Kasumi-1 (cell line): ENCODE data around the gene RALY.
A peak's percentile ranks its signal among the peaks of the same experiment; 100 is the strongest.

Experiments used
- DNase-seq, 2 experiments: peaks; one replicate each; lab custom pipeline; 2025; lab: John Stamatoyannopoulos, UW

The RALY gene

GRCh38 chr20:33993576-33994221 is at the start of gene RALY:
TSS of gene RALY (plus strand) at chr20:33993911. CDS start at chr20:34072075, 78,164 bp downstream.
- peak in 1 of 2 experiments; percentile 63 for DNase-seq

GRCh38 chr20:33944914-33945313 is 48.8 kb upstream of the RALY start:
- DNase-seq: no peak

- no peak for DNase-seq
These were observed 48.2 kb upstream of the RALY start for GRCh38 chr20:33945391-33946081.

- DNase-seq: peak; percentile 59 to 70
These were observed 45.9 kb upstream of the RALY start for GRCh38 chr20:33947709-33948295.

GRCh38 chr20:33948480-33948879 is 45.2 kb upstream of the RALY start:
- DNase-seq: peak in 1 of 2 experiments; percentile 10

GRCh38 chr20:33951171-33951570 is 42.5 kb upstream of the RALY start:
- no peak for DNase-seq

GRCh38 chr20:33954504-33954903 is 39.2 kb upstream of the RALY start:
- no peak for DNase-seq

GRCh38 chr20:33963751-33964150 is 30.0 kb upstream of the RALY start:
- peak; percentile 35 to 57 for DNase-seq

- no peak for DNase-seq
These were observed 29.3 kb upstream of the RALY start for GRCh38 chr20:33964441-33964840.

GRCh38 chr20:33967126-33967525 is 26.6 kb upstream of the RALY start:
- no peak for DNase-seq

GRCh38 chr20:33969563-33969962 is 24.1 kb upstream of the RALY start:
- no peak for DNase-seq

- no peak for DNase-seq
These were observed 23.5 kb upstream of the RALY start for GRCh38 chr20:33970229-33970628.

- DNase-seq: no peak
These were observed 22.4 kb upstream of the RALY start for GRCh38 chr20:33971147-33971975.

- no peak for DNase-seq
These were observed 16.8 kb upstream of the RALY start for GRCh38 chr20:33976959-33977358.

- DNase-seq: no peak
These were observed 16.2 kb upstream of the RALY start for GRCh38 chr20:33977535-33977934.

GRCh38 chr20:33979094-33979493 is 14.6 kb upstream of the RALY start:
- no peak for DNase-seq

GRCh38 chr20:33981347-33981746 is 12.4 kb upstream of the RALY start:
- no peak for DNase-seq

GRCh38 chr20:33981964-33982363 is 11.7 kb upstream of the RALY start:
- DNase-seq: no peak

- no peak for DNase-seq
These were observed 10.3 kb upstream of the RALY start for GRCh38 chr20:33983371-33983770.

GRCh38 chr20:33984182-33984719 is 9.5 kb upstream of the RALY start:
- DNase-seq: no peak

GRCh38 chr20:33985280-33985679 is 8.4 kb upstream of the RALY start:
- DNase-seq: no peak

- DNase-seq: no peak
These were observed 7.9 kb upstream of the RALY start for GRCh38 chr20:33985830-33986229.
